Keratinocyte (primary cell): ENCODE measurements around the gene FMN1.

ENCODE experiments used
- EZH2 ChIP-seq: IDR thresholded peaks from one replicate; pipeline ENCODE4 v1.6.1; 2012; ENCODE audit warnings: inconsistent platforms, mild to moderate bottlenecking, low read length, moderate library complexity
- TF ChIP-seq, protein P1 (sequence below), 3 experiments: IDR thresholded peaks in 1 of 3; conservative IDR thresholded peaks in 1 of 3; optimal IDR thresholded peaks in 1 of 3; 2 replicates in 2 of 3; 3 replicates in 1 of 3; pipeline versions ENCODE3 to v1.5.1; 2011; ENCODE audit warnings: low read length in 3 of 3, mild to moderate bottlenecking in 3 of 3, moderate library complexity in 2 of 3, control low read depth in 1 of 3, inconsistent platforms in 1 of 3; ENCODE audit not compliant: insufficient read depth in 2 of 3; ENCODE audit errors: extremely low read depth in 1 of 3

DNA sequence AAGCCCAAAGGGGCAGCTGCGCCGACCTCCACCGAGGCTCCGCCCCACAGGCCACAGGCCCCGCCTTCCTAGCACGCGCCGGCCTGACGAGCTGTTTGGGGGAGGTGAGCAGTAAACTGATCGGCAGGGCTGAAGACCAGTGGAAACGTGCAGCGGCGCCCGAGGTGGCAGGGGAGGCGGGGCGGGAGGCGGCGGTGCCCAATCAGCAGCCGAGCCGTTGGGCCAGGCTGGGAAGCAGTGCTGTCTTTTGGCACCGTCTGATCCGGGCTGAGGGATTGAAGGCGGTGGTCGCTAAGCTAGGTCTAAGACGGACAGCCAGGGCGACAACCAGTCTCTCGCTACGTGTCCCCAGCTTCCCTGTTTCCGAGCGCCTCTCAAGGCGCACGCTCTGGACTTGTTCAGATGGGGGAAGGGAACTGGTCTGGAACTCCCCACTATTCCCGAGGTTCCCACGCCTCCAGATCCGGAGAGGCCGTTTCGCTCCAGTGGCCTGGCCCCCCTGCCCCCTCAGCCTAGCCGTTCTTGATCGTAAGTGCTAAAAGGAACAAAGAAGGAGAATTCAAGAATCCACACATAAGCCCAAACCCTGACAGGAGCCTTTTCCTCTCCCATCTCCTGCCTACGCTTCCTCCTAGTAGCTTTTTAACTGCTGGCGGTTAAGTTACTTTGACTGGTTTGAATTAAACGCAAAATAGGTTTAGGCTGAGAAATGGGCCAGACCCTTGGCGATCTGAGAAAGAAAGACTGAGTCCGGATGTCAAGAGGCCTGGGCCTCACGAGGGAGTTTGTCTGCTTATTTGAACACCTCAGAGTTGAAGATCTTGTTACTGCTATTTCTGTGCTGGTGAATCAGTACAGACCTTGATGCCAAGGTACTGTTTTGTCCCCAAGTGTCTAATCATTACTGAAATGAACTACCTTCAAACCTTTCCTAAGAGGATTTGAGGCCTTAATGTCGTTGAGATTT is at the start of gene FMN1:
- TF ChIP-seq EZH2 = no peak
- TF ChIP-seq, protein P1, sequence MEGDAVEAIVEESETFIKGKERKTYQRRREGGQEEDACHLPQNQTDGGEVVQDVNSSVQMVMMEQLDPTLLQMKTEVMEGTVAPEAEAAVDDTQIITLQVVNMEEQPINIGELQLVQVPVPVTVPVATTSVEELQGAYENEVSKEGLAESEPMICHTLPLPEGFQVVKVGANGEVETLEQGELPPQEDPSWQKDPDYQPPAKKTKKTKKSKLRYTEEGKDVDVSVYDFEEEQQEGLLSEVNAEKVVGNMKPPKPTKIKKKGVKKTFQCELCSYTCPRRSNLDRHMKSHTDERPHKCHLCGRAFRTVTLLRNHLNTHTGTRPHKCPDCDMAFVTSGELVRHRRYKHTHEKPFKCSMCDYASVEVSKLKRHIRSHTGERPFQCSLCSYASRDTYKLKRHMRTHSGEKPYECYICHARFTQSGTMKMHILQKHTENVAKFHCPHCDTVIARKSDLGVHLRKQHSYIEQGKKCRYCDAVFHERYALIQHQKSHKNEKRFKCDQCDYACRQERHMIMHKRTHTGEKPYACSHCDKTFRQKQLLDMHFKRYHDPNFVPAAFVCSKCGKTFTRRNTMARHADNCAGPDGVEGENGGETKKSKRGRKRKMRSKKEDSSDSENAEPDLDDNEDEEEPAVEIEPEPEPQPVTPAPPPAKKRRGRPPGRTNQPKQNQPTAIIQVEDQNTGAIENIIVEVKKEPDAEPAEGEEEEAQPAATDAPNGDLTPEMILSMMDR (optimal IDR thresholded peaks at IDR 0.05 in 1 of 3, IDR thresholded peaks at IDR 0.05 in 1 of 3, conservative IDR thresholded peaks at IDR 0.05 in 1 of 3; ENCODE audit: extremely low read depth in 1 of 3, insufficient read depth in 2 of 3, low read length in 3 of 3) = no peak
